Common myeloid progenitor, CD34-positive (primary cell): Measurements from ENCODE around the gene HLA-DQA2.
"Not testable (repeated sequence)": the region's sequence is repeated elsewhere in the genome, so short reads cannot be mapped to it uniquely, and the experiment has no call there.

Source experiments
- CTCF ChIA-PET: fragments of 350-600 bp; sonication (Branson Sonifier 250); formaldehyde crosslinking; loops from one replicate; lab custom pipeline; 2021; ENCODE audit warnings: antibody characterized with exemption; lab: Charles Lee
- POLR2A ChIA-PET: fragments of 350-600 bp; sonication (Branson Sonifier 250); formaldehyde crosslinking; loops from one replicate; lab custom pipeline; 2021; ENCODE audit warnings: antibody characterized with exemption; lab: Charles Lee
- DNase-seq, 3 donors: peaks; one replicate each; pipeline versions ENCODE4 v3.0.0 to v3.0.0-alpha.2; 2013
- H3K27ac ChIP-seq, 2 experiments: 1 replicate in 1 of 2; 2 replicates in 1 of 2; pipeline ENCODE4 v1.7.0; 2013; ENCODE audit warnings: inconsistent platforms in 2 of 2, low read length in 2 of 2, mild to moderate bottlenecking in 2 of 2, low read depth in 1 of 2, moderate library complexity in 1 of 2; ENCODE audit not compliant: severe bottlenecking in 2 of 2, insufficient read depth in 1 of 2, poor library complexity in 1 of 2
- H3K27me3 ChIP-seq, 5 experiments: replicated peaks in 2 of 5; 1 replicate in 3 of 5; 2 replicates in 2 of 5; pipeline versions ENCODE4 v1.6.1 to v1.7.0; 2013; ENCODE audit warnings: low read length in 4 of 5, mild to moderate bottlenecking in 2 of 5, moderate library complexity in 2 of 5, inconsistent platforms in 1 of 5; ENCODE audit not compliant: insufficient read depth in 5 of 5, control insufficient read depth in 4 of 5
- H3K36me3 ChIP-seq, 4 experiments: 1 replicate in 2 of 4; 2 replicates in 2 of 4; pipeline versions ENCODE4 v1.6.1 to v1.7.0; 2013; ENCODE audit warnings: low read length in 3 of 4, control low read depth in 1 of 4, mild to moderate bottlenecking in 1 of 4; ENCODE audit not compliant: control insufficient read depth in 4 of 4, insufficient read depth in 4 of 4
- H3K4me1 ChIP-seq, 4 experiments: 1 replicate in 3 of 4; 2 replicates in 1 of 4; pipeline versions ENCODE4 v1.6.1 to v1.7.1; 2013; ENCODE audit warnings: low read length in 3 of 4, mild to moderate bottlenecking in 3 of 4, control low read depth in 1 of 4, inconsistent platforms in 1 of 4, moderate library complexity in 1 of 4; ENCODE audit not compliant: control insufficient read depth in 4 of 4, insufficient read depth in 4 of 4; ENCODE audit errors: control extremely low read depth in 1 of 4
- H3K4me3 ChIP-seq, 7 experiments: 1 replicate in 4 of 7; 2 replicates in 3 of 7; pipeline versions ENCODE4 v1.5.1 to v1.7.0; 2013; ENCODE audit warnings: mild to moderate bottlenecking in 7 of 7, low read length in 6 of 7, moderate library complexity in 6 of 7, inconsistent platforms in 2 of 7, low read depth in 2 of 7, control low read depth in 1 of 7; ENCODE audit not compliant: insufficient read depth in 4 of 7, control insufficient read depth in 1 of 7; ENCODE audit errors: extremely low read depth in 1 of 7
- H3K9me3 ChIP-seq, 5 experiments: 1 replicate in 4 of 5; 2 replicates in 1 of 5; pipeline versions ENCODE4 v1.6.1 to v1.7.1; 2013; ENCODE audit warnings: low read length in 4 of 5, mild to moderate bottlenecking in 2 of 5, inconsistent platforms in 1 of 5, low read depth in 1 of 5, moderate library complexity in 1 of 5; ENCODE audit not compliant: control insufficient read depth in 4 of 5, insufficient read depth in 2 of 5; ENCODE audit errors: control extremely low read depth in 1 of 5
- WGBS: methylation state at CpG from one replicate; pipeline ENCODE4 v1.1.5; 2013; ENCODE audit not compliant: insufficient coverage; 5-methylcytosine and 5-hydroxymethylcytosine counted together

The HLA-DQA2 gene

DNA sequence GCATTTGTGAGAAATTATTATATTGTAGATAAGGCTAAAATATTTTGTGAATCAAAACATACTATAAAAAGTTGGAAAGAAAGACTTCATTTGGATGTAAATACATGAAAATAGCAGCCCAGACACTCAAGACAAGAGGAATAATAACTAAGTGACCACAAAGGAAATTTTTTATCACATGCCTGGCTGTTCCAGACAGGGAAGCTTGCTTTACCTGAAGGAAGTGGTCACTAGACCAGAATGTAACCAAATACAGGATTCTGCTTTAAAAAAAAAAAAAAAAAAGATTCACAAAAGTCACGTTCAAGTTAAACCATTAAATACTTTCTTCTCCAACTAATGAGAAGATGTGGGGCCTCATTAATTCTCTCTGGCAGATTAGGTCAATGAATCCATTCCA, 31.5 kb downstream of the HLA-DQA2 start:
- H3K4me1 ChIP-seq = peaks cover 0 to 18% (median 10%) of the 10 kb centered on the region in 4 experiments
- H3K9me3 ChIP-seq = no peaks in the 10 kb centered on the region
- CTCF ChIA-PET = interaction anchor here (0.8 to 2.0 kb wide), 3 partner anchors 12 to 358 kb away, joined by 3 to 6 read pairs (median 5); no protein-coding TSS in a partner anchor
- POLR2A ChIA-PET = no interaction called here
- no peak overlapping the region for H3K27ac ChIP-seq
- WGBS = no CpG with 5 or more reads among the region's 1 CpG
- peak; percentile 52 to 60 (median 60) for DNase-seq
- H3K27me3 ChIP-seq = peaks cover 0 to 7% (median 2%) of the 10 kb centered on the region in 5 experiments
- no peaks in the 10 kb centered on the region for H3K36me3 ChIP-seq
- peak overlapping the region in 1 of 7 experiments; percentile 10 for H3K4me3 ChIP-seq

DNA sequence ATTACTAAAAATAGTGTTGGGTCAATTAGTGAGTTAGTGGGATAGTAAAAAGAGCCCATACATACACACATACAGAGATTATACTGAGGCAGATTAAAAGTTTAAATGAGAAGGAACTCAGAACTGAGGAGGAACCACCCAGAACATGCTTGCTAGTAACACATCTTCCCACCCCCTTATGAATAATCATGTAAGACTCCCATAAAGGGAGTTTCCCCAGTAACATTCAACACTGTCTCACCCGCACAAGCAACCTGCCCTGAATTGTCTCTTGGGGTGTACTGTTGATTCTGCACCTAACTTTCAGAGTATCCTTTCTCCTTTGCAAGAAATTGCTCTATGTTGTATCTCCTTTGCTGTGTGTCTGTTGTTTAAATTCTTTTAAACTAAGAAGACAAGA, 33.2 kb downstream of the HLA-DQA2 start:
- no peaks in the 10 kb centered on the region for H3K36me3 ChIP-seq
- 80% methylated on average over 1 of the region's 1 CpG for WGBS
- peaks cover 0 to 6% (median 2%) of the 10 kb centered on the region in 5 experiments for H3K27me3 ChIP-seq
- H3K9me3 ChIP-seq = no peaks in the 10 kb centered on the region
- DNase-seq = peak in 2 of 3 donors; percentile 23 to 38
- peaks cover 0 to 18% (median 10%) of the 10 kb centered on the region in 4 experiments for H3K4me1 ChIP-seq
- H3K4me3 ChIP-seq = no peak overlapping the region
- CTCF ChIA-PET = interaction anchor here (0.9 to 2.0 kb wide), 2 partner anchors 11 to 360 kb away, joined by 5 read pairs; no protein-coding TSS in a partner anchor
- POLR2A ChIA-PET = no interaction called here
- H3K27ac ChIP-seq = no peak overlapping the region

GRCh38 chr6:32775071-32775470, 33.9 kb downstream of the HLA-DQA2 start:
- Histone ChIP-seq H3K27me3 (peaks cover 0 to 3% (median 1%) of the 10 kb centered on the region in 5 experiments), H3K4me1 (peaks cover 0 to 18% (median 10%) of the 10 kb centered on the region in 4 experiments), H3K9me3 (no peaks in the 10 kb centered on the region), H3K36me3 (no peaks in the 10 kb centered on the region), H3K4me3 (no peak overlapping the region), H3K27ac (no peak overlapping the region)
- 75% methylated on average over 1 of the region's 1 CpG for WGBS
- ChIA-PET CTCF (interaction anchor here (0.9 kb wide), 1 partner anchor 11 kb away, joined by 5 read pairs; no protein-coding TSS in a partner anchor), POLR2A (no interaction called here)
- DNase-seq = no peak

- Histone ChIP-seq H3K27ac (no peak overlapping the region), H3K36me3 (no peaks in the 10 kb centered on the region), H3K9me3 (peaks cover 0 to 4% (median 0%) of the 10 kb centered on the region in 5 experiments), H3K4me1 (no peaks in the 10 kb centered on the region), H3K4me3 (no peak overlapping the region), H3K27me3 (peaks cover 0 to 2% (median 0%) of the 10 kb centered on the region in 5 experiments)
- ChIA-PET POLR2A (no interaction called here), CTCF (interaction anchor here (0.7 to 1.2 kb wide), 4 partner anchors 78 to 371 kb away, joined by 3 read pairs; no protein-coding TSS in a partner anchor)
- no peak for DNase-seq
Measured at GRCh38 chr6:32779036-32779435, 37.8 kb downstream of the HLA-DQA2 start.

- H3K27me3 ChIP-seq, H3K9me3 ChIP-seq, DNase-seq, H3K4me1 ChIP-seq, H3K4me3 ChIP-seq, H3K27ac ChIP-seq, H3K36me3 ChIP-seq: not testable (repeated sequence)
- ChIA-PET CTCF (interaction anchor here (1.2 to 2.1 kb wide), 4 partner anchors 13 to 369 kb away, joined by 3 to 6 read pairs (median 4); no protein-coding TSS in a partner anchor), POLR2A (interaction anchor here (0.6 kb wide), 1 partner anchor 189 kb away, joined by 3 read pairs; no protein-coding TSS in a partner anchor)
Measured at GRCh38 chr6:32782923-32783322, 41.7 kb downstream of the HLA-DQA2 start.

DNA sequence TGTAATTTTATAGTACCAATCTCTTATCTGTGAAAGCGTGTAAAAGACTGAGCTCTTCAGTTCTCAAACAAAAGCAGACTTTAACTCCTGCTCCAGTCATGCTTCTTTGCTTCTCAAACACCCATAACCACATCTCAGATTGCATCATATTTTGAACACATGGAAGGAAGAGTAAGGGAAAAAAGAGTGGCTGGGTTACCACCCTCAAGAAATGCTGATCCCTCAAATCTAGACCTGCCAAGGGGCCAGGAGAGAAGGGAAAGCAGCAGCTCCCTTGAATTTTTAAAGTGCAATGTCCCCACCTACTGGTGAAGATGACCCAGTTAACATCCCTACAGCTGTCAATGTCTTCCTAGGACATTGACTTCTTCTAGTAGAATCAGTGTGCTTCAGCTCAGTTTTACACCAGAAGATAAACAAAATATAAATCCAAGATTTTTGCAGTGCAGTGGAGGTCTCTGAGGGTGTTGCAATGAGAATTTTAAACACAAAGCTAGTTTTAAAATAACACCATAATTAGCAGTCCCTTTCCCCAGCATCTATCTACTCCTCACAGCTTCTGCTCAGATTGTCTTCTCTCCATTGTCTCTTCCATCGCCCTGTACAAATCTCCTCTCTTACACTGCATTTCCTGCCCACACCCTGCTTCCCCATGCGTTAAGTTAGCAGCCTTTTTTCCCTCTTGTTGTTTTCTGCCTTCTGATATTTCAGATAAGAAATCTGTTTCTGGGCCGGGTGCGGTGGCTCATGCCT, 44.8 kb downstream of the HLA-DQA2 start:
- 42% methylated on average over 4 of the region's 5 CpGs for WGBS
- ChIA-PET CTCF (interaction anchor here (0.7 to 5.1 kb wide), 25 partner anchors 9 to 380 kb away, joined by 3 to 54 read pairs (median 6); partner anchors contain the start of genes BTNL2, HLA-DQB2 and HLA-DRA), POLR2A (no interaction called here)
- H3K9me3 ChIP-seq = peaks cover 0 to 4% (median 0%) of the 10 kb centered on the region in 5 experiments
- peak; percentile 73 to 84 (median 80) for DNase-seq
- no peak overlapping the region for H3K4me3 ChIP-seq
- H3K4me1 ChIP-seq = peaks cover 0 to 4% (median 0%) of the 10 kb centered on the region in 4 experiments
- H3K27me3 ChIP-seq = no peaks in the 10 kb centered on the region
- no peak overlapping the region for H3K27ac ChIP-seq
- H3K36me3 ChIP-seq = no peaks in the 10 kb centered on the region

GRCh38 chr6:32790306-32790705, 49.1 kb downstream of the HLA-DQA2 start:
- ChIA-PET POLR2A (no interaction called here), CTCF (no interaction called here)
- Histone ChIP-seq H3K4me3 (no peak overlapping the region), H3K9me3 (no peaks in the 10 kb centered on the region), H3K27me3 (no peaks in the 10 kb centered on the region), H3K4me1 (peaks cover 4 to 28% (median 16%) of the 10 kb centered on the region in 4 experiments), H3K36me3 (no peaks in the 10 kb centered on the region), H3K27ac (no peak overlapping the region)
- no peak for DNase-seq
- no CpG with 5 or more reads among the region's 2 CpGs for WGBS
